ENCODE results near the gene TMEM8B.
A peak's percentile ranks its signal among the peaks of the same experiment; 100 is the strongest.

The TMEM8B gene, protein sequence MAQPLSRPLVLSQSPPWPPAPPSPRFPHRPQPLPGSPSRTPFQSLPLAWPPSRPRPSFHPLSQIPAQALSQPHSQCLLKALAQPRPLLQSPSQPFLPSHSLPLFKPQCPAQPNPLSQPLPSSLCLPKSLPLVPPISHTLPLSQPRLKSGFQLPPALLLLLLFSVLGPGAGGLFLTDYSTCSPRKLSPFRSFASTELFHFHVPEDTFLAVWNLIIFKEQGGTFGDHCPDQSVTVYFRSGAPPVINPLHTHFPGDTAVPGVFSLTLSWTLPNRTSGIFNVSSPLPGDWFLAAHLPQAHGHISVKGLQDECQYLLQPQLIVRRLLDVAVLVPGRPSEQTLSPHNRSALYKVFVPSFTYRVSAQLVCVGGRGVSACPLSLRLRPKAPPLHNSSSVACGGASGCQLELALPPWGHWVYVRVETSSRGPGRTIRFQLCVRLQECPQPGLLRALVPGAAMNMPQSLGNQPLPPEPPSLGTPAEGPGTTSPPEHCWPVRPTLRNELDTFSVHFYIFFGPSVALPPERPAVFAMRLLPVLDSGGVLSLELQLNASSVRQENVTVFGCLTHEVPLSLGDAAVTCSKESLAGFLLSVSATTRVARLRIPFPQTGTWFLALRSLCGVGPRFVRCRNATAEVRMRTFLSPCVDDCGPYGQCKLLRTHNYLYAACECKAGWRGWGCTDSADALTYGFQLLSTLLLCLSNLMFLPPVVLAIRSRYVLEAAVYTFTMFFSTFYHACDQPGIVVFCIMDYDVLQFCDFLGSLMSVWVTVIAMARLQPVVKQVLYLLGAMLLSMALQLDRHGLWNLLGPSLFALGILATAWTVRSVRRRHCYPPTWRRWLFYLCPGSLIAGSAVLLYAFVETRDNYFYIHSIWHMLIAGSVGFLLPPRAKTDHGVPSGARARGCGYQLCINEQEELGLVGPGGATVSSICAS

DNA sequence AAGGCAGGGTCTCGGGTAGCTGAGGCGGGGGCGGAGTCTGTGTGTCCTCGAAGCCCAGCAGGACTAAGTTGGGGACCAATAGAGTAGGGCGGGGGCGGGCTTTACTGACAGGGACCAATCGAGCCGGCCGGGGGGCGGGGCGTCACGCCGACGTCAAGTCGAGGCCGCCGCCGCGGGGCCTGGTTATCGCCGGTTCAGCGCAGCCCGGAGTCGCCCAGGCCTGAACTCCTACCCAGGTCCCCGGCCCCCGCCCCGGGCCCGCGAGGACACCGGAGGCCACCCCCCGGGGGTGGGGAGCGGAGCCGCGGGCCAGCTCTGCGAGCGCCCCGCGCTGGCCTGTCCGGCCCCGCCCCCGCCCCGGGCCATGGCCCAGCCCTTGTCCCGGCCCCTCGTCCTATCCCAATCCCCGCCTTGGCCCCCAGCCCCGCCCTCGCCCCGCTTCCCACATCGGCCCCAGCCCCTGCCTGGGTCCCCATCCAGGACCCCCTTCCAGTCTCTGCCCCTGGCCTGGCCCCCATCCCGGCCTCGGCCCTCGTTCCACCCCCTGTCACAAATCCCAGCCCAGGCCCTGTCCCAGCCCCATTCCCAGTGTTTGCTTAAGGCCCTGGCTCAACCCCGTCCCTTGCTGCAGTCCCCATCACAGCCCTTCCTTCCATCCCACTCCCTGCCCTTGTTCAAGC is at the start of gene TMEM8B:
TMEM8B (plus strand) TSS at position 145 of the 680 bp plus-strand sequence; CDS start at position 365, 220 bp downstream.
- TF ChIP-seq CTCF (IDR thresholded peaks at IDR 0.05; ENCODE audit: low read depth, low read length, missing control alignments) = no peak
- DNase-seq (ENCODE audit: extremely low read depth, low read depth) = no peak
- H3K4me3 ChIP-seq (replicated peaks; ENCODE audit: low read depth, low read length) = peak within 1 kb of the TSS; percentile 54

- TF ChIP-seq CTCF (IDR thresholded peaks at IDR 0.05; ENCODE audit: low read depth, low read length, missing control alignments) = no peak
- no peak for DNase-seq (ENCODE audit: extremely low read depth, low read depth)
- no peak overlapping the region for H3K4me3 ChIP-seq (replicated peaks; ENCODE audit: low read depth, low read length)
Observed at GRCh38 chr9:35781066-35781465, 48.0 kb upstream of the TMEM8B start.

DNA sequence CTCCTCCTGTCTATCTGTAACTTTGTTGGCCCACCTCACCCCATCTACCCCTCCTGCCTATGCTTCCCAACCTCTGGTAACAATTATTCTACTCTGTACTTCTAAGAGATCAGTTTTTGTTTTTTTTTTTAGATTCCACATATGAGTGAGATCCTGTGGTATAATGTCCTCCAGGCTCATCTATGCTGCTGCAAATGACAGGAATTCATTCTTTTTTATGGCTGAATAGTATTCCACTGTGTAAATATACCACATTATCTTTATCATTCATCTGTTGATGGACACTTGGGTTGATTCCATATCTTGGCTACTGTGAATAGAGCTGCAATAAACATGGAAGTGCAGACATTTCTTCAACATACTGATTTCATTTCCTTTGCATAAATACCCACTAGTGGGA is 45.6 kb upstream of the TMEM8B start:
- TF ChIP-seq CTCF (IDR thresholded peaks at IDR 0.05; ENCODE audit: low read depth, low read length, missing control alignments) = no peak
- DNase-seq (ENCODE audit: extremely low read depth, low read depth) = no peak
- no peak overlapping the region for H3K4me3 ChIP-seq (replicated peaks; ENCODE audit: low read depth, low read length)

DNA sequence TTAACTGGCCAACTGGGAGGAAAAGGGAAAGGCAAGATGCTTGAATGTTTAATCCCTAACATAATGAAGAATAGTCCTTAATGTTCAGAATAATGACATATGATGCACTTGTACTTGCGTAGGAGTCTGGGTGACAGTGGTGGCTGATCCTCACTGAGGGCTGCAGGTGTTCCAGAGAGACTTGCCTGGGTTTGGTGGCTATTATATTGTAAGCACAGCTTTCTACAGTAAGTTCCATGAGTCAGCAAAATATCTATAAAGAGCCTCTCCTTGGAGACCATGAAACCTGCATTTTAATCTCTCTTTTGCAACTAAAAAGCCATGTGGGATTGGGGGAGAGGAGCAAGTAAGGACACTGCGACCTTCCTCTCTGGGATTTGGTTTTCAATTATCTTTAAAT is 39.5 kb upstream of the TMEM8B start:
- no peak overlapping the region for H3K4me3 ChIP-seq (replicated peaks; ENCODE audit: low read depth, low read length)
- no peak for DNase-seq (ENCODE audit: extremely low read depth, low read depth)
- no peak for TF ChIP-seq CTCF (IDR thresholded peaks at IDR 0.05; ENCODE audit: low read depth, low read length, missing control alignments)

- DNase-seq (ENCODE audit: extremely low read depth, low read depth) = no peak
- no peak for TF ChIP-seq CTCF (IDR thresholded peaks at IDR 0.05; ENCODE audit: low read depth, low read length, missing control alignments)
Observed at GRCh38 chr9:35790025-35790384, 39.0 kb upstream of the TMEM8B start.

GRCh38 chr9:35790385-35791296 is 38.4 kb upstream of the TMEM8B start:
- no peak overlapping the region for H3K4me3 ChIP-seq (replicated peaks; ENCODE audit: low read depth, low read length)
- peak; percentile 85 for TF ChIP-seq CTCF (IDR thresholded peaks at IDR 0.05; ENCODE audit: low read depth, low read length, missing control alignments)
- peak; percentile 66 for DNase-seq (ENCODE audit: extremely low read depth, low read depth)

More at GRCh38 chr9:35790025-35790384, 39.0 kb upstream of the TMEM8B start:
- no peak overlapping the region for H3K4me3 ChIP-seq (replicated peaks; ENCODE audit: low read depth, low read length)

Data from HFF-Myc (cell line).